ENCODE results near the gene CALML4.

- TF ChIP-seq BHLHE40 (IDR thresholded peaks at IDR 0.05; ENCODE audit: borderline replicate concordance) = no peak
- no peak for TF ChIP-seq ARNT (IDR thresholded peaks at IDR 0.05)
- TF ChIP-seq SUZ12 (IDR thresholded peaks at IDR 0.05) = no peak
- TF ChIP-seq FOXK2 (IDR thresholded peaks at IDR 0.05) = no peak
- TF ChIP-seq CTBP1 (IDR thresholded peaks at IDR 0.05; ENCODE audit: borderline replicate concordance) = no peak
- no peak for TF ChIP-seq FOXA1 (IDR thresholded peaks at IDR 0.05)
- no peak for TF ChIP-seq SP1 (IDR thresholded peaks at IDR 0.05)
- TF ChIP-seq ZNF384 (IDR thresholded peaks at IDR 0.05) = no peak
- TF ChIP-seq NFRKB (IDR thresholded peaks at IDR 0.05) = no peak
Observed at GRCh38 chr15:68158046-68158628, 47.0 kb downstream of the CALML4 start.

Data from HEK293T (cell line).